GM12878 (cell line): ENCODE data around the gene HLA-DRA. TPM values are rescaled to one million over a fixed set of nuclear protein-coding genes. Genes with fewer than 3 reads are reported as not detected.

Source experiments
- BACH1 ChIP-seq: fragments of 450-650 bp; IDR thresholded peaks from 2 replicates; pipeline ENCODE4 v1.6.1; 2017; ENCODE audit warnings: mild to moderate bottlenecking, borderline replicate concordance
- CREM ChIP-seq: IDR thresholded peaks from 2 replicates; pipeline ENCODE4 v1.6.1; 2014; ENCODE audit warnings: antibody characterized with exemption, low read depth
- DPF2 ChIP-seq: fragments of 450-650 bp; IDR thresholded peaks from 2 replicates; pipeline ENCODE4 v1.6.1; 2017; ENCODE audit warnings: mild to moderate bottlenecking
- FOXK2 ChIP-seq: fragments of 450-650 bp; IDR thresholded peaks from 2 replicates; pipeline ENCODE4 v1.6.1; 2017; ENCODE audit warnings: mild to moderate bottlenecking, moderate library complexity
- IKZF1 ChIP-seq: fragments of 450-650 bp; conservative IDR thresholded peaks from 2 replicates; pipeline ENCODE4 v1.6.1; 2017; ENCODE audit warnings: antibody characterized with exemption, mild to moderate bottlenecking
- JUNB ChIP-seq: IDR thresholded peaks from 2 replicates; pipeline ENCODE4 v1.6.1; 2016; ENCODE audit warnings: antibody characterized with exemption, mild to moderate bottlenecking
- NFIC ChIP-seq: IDR thresholded peaks from 2 replicates; pipeline ENCODE4 v1.6.1; 2012; ENCODE audit warnings: low read depth, mild to moderate bottlenecking, inconsistent platforms, low read length, moderate library complexity
- NFXL1 ChIP-seq: fragments of 450-650 bp; IDR thresholded peaks from 2 replicates; pipeline ENCODE4 v1.6.1; 2017; ENCODE audit warnings: antibody characterized with exemption, mild to moderate bottlenecking, borderline replicate concordance
- NFYB ChIP-seq: IDR thresholded peaks from 2 replicates; pipeline ENCODE4 v1.6.1; 2011; ENCODE audit warnings: low read depth, mild to moderate bottlenecking, low read length, improper control_type of control experiment, moderate library complexity; ENCODE audit not compliant: insufficient read depth
- NR2C1 ChIP-seq: fragments of 450-650 bp; IDR thresholded peaks from 2 replicates; pipeline ENCODE4 v1.6.1; 2017; ENCODE audit warnings: antibody characterized with exemption, mild to moderate bottlenecking, moderate library complexity
- RELA ChIP-seq: fragments of 450-650 bp; IDR thresholded peaks from 2 replicates; pipeline ENCODE4 v1.8.0; 2014; ENCODE audit warnings: borderline replicate concordance; ENCODE audit not compliant: partially characterized antibody
- SMAD1 ChIP-seq: fragments of 450-650 bp; IDR thresholded peaks from 2 replicates; pipeline ENCODE4 v1.6.1; 2018; ENCODE audit warnings: mild to moderate bottlenecking, low read depth; ENCODE audit not compliant: partially characterized antibody
- SMC3 ChIP-seq: IDR thresholded peaks from 2 replicates; pipeline ENCODE4 v1.6.1; 2011; ENCODE audit warnings: low read length, improper control_type of control experiment, borderline replicate concordance
- polyA plus RNA-seq, 11 experiments: library from polyadenylated mRNA; depleted of rRNA in 4 of 11; unstranded in 6 of 11; stranded (reverse) in 5 of 11; fragments of >200 nt; fragmentation: Nextera tagmentation in 4 of 11; fragmentation: Illumina TruSeq in 1 of 11; extraction: Ambion mirVana in 4 of 11; extraction: Trizol in 1 of 11; gene quantifications; 1 replicate in 1 of 11; 2 replicates in 10 of 11; pipeline versions ENCODE4 v1.2.1 to v1.2.3, GENCODE V29; 2011 to 2016; ENCODE audit warnings: inconsistent platforms in 2 of 11, missing spikeins in 2 of 11, low read depth in 1 of 11
- total RNA-seq, 4 experiments: library from RNA; depleted of rRNA in 3 of 4; stranded (reverse); fragments of >200 nt in 3 of 4; fragmentation: Illumina TruSeq in 1 of 4; extraction: Trizol in 1 of 4; gene quantifications; 2 replicates each; pipeline versions ENCODE4 v1.2.1 to v1.2.3, GENCODE V29; 2013 to 2021
- TF ChIP-seq, protein P1 (sequence below): IDR thresholded peaks from 2 replicates; pipeline ENCODE4 v1.6.1; 2012; ENCODE audit warnings: low read length, inconsistent platforms
- TF ChIP-seq, protein P2 (sequence below): fragments of 150-350 bp; IDR thresholded peaks from 2 replicates; pipeline ENCODE4 v1.6.1; 2014; ENCODE audit warnings: mild to moderate bottlenecking, low read depth, low read length
- TF ChIP-seq, protein P3 (sequence below): fragments of 450-650 bp; IDR thresholded peaks from 2 replicates; pipeline ENCODE4 v1.6.1; 2018; ENCODE audit warnings: borderline replicate concordance, mild to moderate bottlenecking; ENCODE audit not compliant: partially characterized antibody
- TF ChIP-seq, protein P4 (sequence below), 3 experiments: IDR thresholded peaks in 2 of 3; conservative IDR thresholded peaks in 1 of 3; 2 replicates each; pipeline ENCODE4 v1.5.1; 2011; ENCODE audit warnings: low read depth in 3 of 3, low read length in 3 of 3, mild to moderate bottlenecking in 3 of 3, control low read depth in 2 of 3, moderate library complexity in 2 of 3, inconsistent platforms in 1 of 3, mixed read lengths in 1 of 3; ENCODE audit not compliant: control insufficient read depth in 2 of 3, insufficient read depth in 1 of 3; ENCODE audit errors: extremely low read depth in 1 of 3

HLA-DRA gene
- total and polyA plus RNA-seq, 10 of the 15 experiments (the other 5 are each of a cell fraction or from before 2014, with no cell fraction given): 2,040 to 7,093 (median 2,859) TPM

DNA sequence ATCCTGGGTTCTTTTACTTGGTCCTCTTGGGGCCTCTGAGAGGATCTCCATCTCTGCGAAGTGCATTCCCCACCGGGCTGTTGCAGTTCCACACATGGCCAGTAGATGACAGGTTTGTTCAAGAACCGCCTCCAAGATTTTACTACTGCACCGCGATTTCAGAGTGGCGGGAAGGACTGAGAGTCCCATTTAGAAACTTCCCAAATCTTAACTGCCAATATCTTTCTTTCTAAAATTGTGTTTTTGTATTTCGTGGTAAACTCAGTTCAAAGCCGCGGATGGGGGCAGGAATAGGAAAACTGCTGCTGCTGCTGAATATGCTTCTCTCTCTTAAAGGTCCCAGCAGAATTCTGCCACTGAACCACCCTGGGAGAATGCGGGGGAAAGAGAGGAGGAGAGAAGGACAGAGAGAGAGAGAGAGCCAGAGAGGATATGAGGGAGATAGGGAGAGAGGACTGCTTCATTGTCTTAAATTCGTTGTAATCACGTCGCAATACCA, 24.1 kb upstream of the HLA-DRA start (continued):
- TF ChIP-seq NR2C1 (no peak), NFYB (no peak), NFIC (no peak), FOXK2 (no peak), RELA (no peak), SMAD1 (no peak), DPF2 (no peak), NFXL1 (no peak), JUNB (no peak), BACH1 (no peak), CREM (0 out of 2 replicates have a peak, but pooled peaks have one; percentile 9), IKZF1 (no peak), SMC3 (peak; percentile 91)
- TF ChIP-seq, protein P1, sequence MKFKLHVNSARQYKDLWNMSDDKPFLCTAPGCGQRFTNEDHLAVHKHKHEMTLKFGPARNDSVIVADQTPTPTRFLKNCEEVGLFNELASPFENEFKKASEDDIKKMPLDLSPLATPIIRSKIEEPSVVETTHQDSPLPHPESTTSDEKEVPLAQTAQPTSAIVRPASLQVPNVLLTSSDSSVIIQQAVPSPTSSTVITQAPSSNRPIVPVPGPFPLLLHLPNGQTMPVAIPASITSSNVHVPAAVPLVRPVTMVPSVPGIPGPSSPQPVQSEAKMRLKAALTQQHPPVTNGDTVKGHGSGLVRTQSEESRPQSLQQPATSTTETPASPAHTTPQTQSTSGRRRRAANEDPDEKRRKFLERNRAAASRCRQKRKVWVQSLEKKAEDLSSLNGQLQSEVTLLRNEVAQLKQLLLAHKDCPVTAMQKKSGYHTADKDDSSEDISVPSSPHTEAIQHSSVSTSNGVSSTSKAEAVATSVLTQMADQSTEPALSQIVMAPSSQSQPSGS: no peak
- TF ChIP-seq, protein P2, sequence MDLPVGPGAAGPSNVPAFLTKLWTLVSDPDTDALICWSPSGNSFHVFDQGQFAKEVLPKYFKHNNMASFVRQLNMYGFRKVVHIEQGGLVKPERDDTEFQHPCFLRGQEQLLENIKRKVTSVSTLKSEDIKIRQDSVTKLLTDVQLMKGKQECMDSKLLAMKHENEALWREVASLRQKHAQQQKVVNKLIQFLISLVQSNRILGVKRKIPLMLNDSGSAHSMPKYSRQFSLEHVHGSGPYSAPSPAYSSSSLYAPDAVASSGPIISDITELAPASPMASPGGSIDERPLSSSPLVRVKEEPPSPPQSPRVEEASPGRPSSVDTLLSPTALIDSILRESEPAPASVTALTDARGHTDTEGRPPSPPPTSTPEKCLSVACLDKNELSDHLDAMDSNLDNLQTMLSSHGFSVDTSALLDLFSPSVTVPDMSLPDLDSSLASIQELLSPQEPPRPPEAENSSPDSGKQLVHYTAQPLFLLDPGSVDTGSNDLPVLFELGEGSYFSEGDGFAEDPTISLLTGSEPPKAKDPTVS: no peak
- TF ChIP-seq, protein P3, sequence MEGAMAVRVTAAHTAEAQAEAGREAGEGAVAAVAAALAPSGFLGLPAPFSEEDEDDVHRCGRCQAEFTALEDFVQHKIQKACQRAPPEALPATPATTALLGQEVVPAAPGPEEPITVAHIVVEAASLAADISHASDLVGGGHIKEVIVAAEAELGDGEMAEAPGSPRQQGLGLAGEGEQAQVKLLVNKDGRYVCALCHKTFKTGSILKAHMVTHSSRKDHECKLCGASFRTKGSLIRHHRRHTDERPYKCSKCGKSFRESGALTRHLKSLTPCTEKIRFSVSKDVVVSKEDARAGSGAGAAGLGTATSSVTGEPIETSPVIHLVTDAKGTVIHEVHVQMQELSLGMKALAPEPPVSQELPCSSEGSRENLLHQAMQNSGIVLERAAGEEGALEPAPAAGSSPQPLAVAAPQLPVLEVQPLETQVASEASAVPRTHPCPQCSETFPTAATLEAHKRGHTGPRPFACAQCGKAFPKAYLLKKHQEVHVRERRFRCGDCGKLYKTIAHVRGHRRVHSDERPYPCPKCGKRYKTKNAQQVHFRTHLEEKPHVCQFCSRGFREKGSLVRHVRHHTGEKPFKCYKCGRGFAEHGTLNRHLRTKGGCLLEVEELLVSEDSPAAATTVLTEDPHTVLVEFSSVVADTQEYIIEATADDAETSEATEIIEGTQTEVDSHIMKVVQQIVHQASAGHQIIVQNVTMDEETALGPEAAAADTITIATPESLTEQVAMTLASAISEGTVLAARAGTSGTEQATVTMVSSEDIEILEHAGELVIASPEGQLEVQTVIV: no peak
- TF ChIP-seq, protein P4, sequence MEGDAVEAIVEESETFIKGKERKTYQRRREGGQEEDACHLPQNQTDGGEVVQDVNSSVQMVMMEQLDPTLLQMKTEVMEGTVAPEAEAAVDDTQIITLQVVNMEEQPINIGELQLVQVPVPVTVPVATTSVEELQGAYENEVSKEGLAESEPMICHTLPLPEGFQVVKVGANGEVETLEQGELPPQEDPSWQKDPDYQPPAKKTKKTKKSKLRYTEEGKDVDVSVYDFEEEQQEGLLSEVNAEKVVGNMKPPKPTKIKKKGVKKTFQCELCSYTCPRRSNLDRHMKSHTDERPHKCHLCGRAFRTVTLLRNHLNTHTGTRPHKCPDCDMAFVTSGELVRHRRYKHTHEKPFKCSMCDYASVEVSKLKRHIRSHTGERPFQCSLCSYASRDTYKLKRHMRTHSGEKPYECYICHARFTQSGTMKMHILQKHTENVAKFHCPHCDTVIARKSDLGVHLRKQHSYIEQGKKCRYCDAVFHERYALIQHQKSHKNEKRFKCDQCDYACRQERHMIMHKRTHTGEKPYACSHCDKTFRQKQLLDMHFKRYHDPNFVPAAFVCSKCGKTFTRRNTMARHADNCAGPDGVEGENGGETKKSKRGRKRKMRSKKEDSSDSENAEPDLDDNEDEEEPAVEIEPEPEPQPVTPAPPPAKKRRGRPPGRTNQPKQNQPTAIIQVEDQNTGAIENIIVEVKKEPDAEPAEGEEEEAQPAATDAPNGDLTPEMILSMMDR (IDR thresholded peaks at IDR 0.05 in 2 of 3, conservative IDR thresholded peaks at IDR 0.05 in 1 of 3; ENCODE audit: control insufficient read depth in 2 of 3, extremely low read depth in 1 of 3, insufficient read depth in 1 of 3, low read depth in 3 of 3, low read length in 3 of 3): peak; percentile 89 to 98 (median 98)
